ENCODE measurements around the gene FOXF1. TPM values are rescaled to one million over a fixed set of nuclear protein-coding genes. Genes with fewer than 3 reads are reported as not detected.

FOXF1 gene
- total and polyA plus RNA-seq, 9 of the 15 experiments (the other 6 are each of a cell fraction or from before 2014, with no cell fraction given): 0.04 TPM; not detected in 8

DNA sequence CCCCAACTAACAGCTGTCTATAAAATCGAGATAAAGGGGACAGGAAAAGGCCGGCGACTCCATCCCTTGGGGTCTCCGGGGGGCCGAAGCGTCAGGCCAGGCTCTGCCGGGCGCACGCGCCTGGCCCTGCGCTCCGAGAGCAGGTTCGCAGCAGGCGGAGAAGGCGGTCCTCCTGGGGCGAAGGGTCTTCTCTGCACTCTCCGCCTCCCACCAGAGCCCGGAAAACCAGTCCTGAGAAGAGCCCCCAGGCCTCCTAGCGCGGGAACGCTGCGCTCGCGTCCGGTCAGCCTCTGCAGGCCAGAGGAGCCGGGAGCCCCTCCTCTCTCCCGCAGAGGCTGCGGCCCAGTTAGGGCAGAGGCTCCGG is 5.1 kb downstream of the FOXF1 start:
- intact Hi-C loops (cut with micrococcal nuclease): loop anchor here (5.0 to 10.0 kb wide), 2 partner anchors 471 to 693 kb away; no protein-coding TSS in a partner anchor
- Histone ChIP-seq H3K27me3 (ENCODE audit: control insufficient read depth in 2 of 2, insufficient read depth in 2 of 2, low read length in 2 of 2) (peaks cover 28 to 69% of the 10 kb centered on the region in 2 experiments; a peak in 4 of 5 replicates), H3K79me2 (ENCODE audit: control insufficient read depth, insufficient read depth, low read length) (no peaks in the 10 kb centered on the region), H3K27ac (ENCODE audit: extremely low read depth, low read depth, low read length) (no peak overlapping the region), H3K9me3 (replicated peaks; ENCODE audit: control insufficient read depth, insufficient read depth, low read depth, low read length) (no peaks in the 10 kb centered on the region), H3K9ac (ENCODE audit: insufficient read depth in 1 of 2, low read depth in 2 of 2, low read length in 2 of 2) (no peak overlapping the region), H4K20me1 (replicated peaks; ENCODE audit: control insufficient read depth, insufficient read depth, low read length) (peaks cover 3% of the 10 kb centered on the region; the same call in 1 of the 2 replicates), H3K9me1 (ENCODE audit: control insufficient read depth, insufficient read depth, low read length) (no peaks in the 10 kb centered on the region), H3K4me1 (replicated peaks in 1 of 2; ENCODE audit: control insufficient read depth in 2 of 2, insufficient read depth in 2 of 2, low read length in 2 of 2) (peaks cover 0 to 11% of the 10 kb centered on the region in 2 experiments; a peak in 2 of 5 replicates), H3K4me2 (ENCODE audit: insufficient read depth, low read length) (no peak overlapping the region), H2AFZ (ENCODE audit: low read depth, low read length) (no peak overlapping the region), H3K4me3 (no peak overlapping the region), H3K36me3 (ENCODE audit: control insufficient read depth, insufficient read depth, low read length) (no peaks in the 10 kb centered on the region)
- no peak for FAIRE-seq
- no peak for DNase-seq (ENCODE audit: extremely low read depth in 1 of 4, low spot score in 3 of 4)
- no TSS peak for BruUV-seq (replicated peaks)
- ATAC-seq: no peak
- ChIA-PET POLR2A (no interaction called here), CTCF (ENCODE audit: low intra/inter-chr PET ratio) (interaction anchor here (0.6 kb wide), 1 partner anchor 293 kb away, joined by 3 read pairs; no protein-coding TSS in a partner anchor)
- 25% methylated on average over 16 of the region's 29 CpGs for WGBS (ENCODE audit: insufficient coverage, low coverage, missing lambda C conversion rate)
- TF ChIP-seq HCFC1 (IDR thresholded peaks at IDR 0.05; ENCODE audit: low read depth, low read length) (no peak), CTBP1 (IDR thresholded peaks at IDR 0.05; ENCODE audit: borderline replicate concordance) (no peak), SP1 (CRISPR knock-in tag; IDR thresholded peaks at IDR 0.05) (no peak), ATF1 (CRISPR knock-in tag; IDR thresholded peaks at IDR 0.05) (no peak), ATF1 (tag; IDR thresholded peaks at IDR 0.05) (no peak), SAFB (IDR thresholded peaks at IDR 0.05; ENCODE audit: borderline replicate concordance, low read depth, low read length) (no peak), FOXP1 (CRISPR knock-in tag; IDR thresholded peaks at IDR 0.05) (no peak), PTTG1 (tag; IDR thresholded peaks at IDR 0.05; ENCODE audit: low read depth) (no peak), SRSF3 (IDR thresholded peaks at IDR 0.05; ENCODE audit: insufficient read depth, low read length) (no peak), C11orf30 (IDR thresholded peaks at IDR 0.05; ENCODE audit: low read depth) (no peak), ARID1B (IDR thresholded peaks at IDR 0.05) (no peak), EZH2 (IDR thresholded peaks at IDR 0.05; ENCODE audit: borderline replicate concordance, low read depth, low read length) (no peak), ZNF445 (CRISPR knock-in tag; IDR thresholded peaks at IDR 0.05; ENCODE audit: low read depth) (no peak), ZNF79 (CRISPR knock-in tag; IDR thresholded peaks at IDR 0.05; ENCODE audit: low read depth) (no peak)
- TF ChIP-seq, protein P1, sequence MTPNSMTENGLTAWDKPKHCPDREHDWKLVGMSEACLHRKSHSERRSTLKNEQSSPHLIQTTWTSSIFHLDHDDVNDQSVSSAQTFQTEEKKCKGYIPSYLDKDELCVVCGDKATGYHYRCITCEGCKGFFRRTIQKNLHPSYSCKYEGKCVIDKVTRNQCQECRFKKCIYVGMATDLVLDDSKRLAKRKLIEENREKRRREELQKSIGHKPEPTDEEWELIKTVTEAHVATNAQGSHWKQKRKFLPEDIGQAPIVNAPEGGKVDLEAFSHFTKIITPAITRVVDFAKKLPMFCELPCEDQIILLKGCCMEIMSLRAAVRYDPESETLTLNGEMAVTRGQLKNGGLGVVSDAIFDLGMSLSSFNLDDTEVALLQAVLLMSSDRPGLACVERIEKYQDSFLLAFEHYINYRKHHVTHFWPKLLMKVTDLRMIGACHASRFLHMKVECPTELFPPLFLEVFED (CRISPR knock-in tag; conservative IDR thresholded peaks at IDR 0.05): no peak
- TF ChIP-seq, protein P2, sequence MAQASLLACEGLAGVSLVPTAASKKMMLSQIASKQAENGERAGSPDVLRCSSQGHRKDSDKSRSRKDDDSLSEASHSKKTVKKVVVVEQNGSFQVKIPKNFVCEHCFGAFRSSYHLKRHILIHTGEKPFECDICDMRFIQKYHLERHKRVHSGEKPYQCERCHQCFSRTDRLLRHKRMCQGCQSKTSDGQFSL (CRISPR knock-in tag; IDR thresholded peaks at IDR 0.05): no peak
- TF ChIP-seq, protein P2 (tag; IDR thresholded peaks at IDR 0.05): no peak
- in situ Hi-C loops (cut with MboI): loop anchor here (5.0 to 10.0 kb wide), 4 partner anchors 173 to 691 kb away; no protein-coding TSS in a partner anchor

All from K562 (cell line).